C4-2B (cell line): ENCODE results near the gene FZD2.
A peak's percentile ranks its signal among the peaks of the same experiment; 100 is the strongest.

Source experiments
- H3K27ac ChIP-seq: fragments of 450-650 bp; 2 replicates; pipeline ENCODE4 v1.5.1; 2017
- ZFX ChIP-seq: fragments of 450-650 bp; IDR thresholded peaks from 2 replicates; pipeline ENCODE4 v1.6.1; 2017
- TF ChIP-seq, protein P1 (sequence below): fragments of 450-650 bp; conservative IDR thresholded peaks from 2 replicates; pipeline ENCODE4 v1.5.1; 2017; ENCODE audit warnings: mild to moderate bottlenecking

The FZD2 gene

DNA sequence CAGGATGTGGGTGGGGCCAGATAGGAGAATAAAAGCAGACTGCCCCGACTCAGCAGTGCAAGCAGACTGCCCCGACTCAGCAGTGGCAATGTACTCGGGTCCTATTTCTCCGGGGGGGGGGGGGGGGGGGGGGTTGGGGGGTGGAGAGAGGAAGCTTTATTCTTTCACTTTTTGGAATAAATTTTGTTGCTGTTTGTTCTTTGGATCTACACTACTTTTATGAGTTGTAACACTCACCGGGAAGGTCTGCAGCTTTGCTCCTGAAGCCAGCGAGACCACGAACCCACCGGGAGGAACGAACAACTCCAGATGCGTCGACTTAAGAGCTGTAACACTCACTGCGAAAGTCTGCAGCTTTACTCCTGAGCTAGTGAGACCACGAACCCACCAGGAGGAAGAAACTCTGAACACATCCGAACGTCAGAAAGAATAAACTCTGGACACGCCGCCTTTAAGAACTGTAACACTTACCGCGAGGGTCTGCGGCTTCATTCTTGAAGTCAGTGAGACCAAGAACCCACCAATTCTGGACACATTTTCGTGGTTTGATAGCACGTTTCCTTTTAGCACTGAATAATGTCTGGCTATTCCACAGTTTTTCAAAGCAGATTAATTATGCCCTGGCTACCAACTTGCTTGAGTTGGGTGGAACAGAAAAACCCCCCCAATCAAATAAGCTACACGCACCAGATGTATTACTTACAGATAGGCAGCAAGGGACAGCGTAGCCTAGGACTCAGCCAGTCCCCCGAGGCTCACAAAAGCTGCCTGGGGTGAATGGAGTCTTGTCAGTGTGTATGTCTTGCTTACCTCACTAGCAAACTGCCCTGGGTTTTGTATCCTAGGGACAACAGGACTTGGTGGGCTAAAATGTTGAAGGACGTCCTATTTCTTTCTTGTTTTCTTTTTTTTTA, 11.9 kb downstream of the FZD2 start:
- no peak overlapping the region for H3K27ac ChIP-seq
- TF ChIP-seq ZFX, result no peak
- TF ChIP-seq, protein P1, sequence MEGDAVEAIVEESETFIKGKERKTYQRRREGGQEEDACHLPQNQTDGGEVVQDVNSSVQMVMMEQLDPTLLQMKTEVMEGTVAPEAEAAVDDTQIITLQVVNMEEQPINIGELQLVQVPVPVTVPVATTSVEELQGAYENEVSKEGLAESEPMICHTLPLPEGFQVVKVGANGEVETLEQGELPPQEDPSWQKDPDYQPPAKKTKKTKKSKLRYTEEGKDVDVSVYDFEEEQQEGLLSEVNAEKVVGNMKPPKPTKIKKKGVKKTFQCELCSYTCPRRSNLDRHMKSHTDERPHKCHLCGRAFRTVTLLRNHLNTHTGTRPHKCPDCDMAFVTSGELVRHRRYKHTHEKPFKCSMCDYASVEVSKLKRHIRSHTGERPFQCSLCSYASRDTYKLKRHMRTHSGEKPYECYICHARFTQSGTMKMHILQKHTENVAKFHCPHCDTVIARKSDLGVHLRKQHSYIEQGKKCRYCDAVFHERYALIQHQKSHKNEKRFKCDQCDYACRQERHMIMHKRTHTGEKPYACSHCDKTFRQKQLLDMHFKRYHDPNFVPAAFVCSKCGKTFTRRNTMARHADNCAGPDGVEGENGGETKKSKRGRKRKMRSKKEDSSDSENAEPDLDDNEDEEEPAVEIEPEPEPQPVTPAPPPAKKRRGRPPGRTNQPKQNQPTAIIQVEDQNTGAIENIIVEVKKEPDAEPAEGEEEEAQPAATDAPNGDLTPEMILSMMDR, result no peak

DNA sequence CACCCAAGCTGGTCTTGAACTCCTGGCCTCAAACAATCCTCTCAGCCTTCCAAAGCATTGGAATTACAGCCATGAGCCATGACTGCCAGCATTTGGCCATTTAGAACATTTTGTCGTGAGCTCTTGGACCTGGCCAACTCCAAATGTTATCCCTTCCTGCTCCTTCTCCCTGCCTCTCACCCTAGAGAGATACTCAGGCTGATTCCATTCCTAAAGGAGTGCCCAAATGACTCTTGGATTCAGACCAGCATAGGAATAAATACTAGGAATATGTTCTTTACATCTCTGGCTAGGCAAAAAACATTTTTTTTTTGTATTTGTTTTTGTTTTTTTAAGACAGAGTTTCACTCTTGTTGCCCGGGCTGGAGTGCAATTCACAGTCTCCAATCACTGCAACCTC, 15.5 kb downstream of the FZD2 start:
- no peak for TF ChIP-seq ZFX
- TF ChIP-seq, protein P1, result no peak

DNA sequence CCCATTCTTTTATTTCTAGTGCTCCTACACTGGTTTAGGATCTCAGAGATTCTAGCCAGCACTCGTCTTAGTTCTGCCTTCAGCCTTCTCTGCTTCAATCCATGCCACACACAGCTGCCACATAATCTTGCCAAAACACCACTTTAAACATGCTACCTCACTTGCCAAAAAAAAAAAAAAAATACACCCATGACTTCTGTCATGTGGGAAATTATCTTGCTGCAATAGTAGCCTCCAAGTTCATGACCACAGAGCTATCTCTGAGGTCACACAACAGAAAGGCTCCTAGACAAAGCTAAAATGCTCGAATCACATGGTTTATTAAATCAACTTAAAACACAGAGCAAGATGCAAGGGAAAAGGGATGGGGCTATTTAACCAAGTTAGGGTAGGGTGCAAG, 18.1 kb downstream of the FZD2 start:
- TF ChIP-seq, protein P1, result no peak
- no peak for TF ChIP-seq ZFX

More for the DNA sequence above, 15.5 kb downstream of the FZD2 start:
- H3K27ac ChIP-seq, result no peak overlapping the region

DNA sequence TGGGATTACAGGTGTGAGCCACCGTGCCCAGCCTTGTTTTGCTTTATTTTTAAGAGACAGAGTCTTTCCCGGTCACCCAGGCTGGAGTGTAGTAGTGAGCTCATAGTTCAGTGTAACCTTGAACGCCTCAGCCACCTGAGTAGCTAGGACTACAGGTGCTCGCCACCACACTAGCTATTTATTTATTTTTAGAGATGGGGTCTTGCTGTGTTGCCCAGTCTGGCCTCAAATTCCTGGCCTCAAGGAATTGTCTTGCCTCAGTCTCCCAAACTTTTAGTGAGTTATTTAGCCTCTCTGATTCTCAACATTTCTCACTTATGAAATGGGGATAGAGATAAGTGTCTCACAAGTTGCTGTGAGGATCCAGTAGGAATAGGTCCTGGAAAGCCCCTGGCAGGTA, 21.7 kb downstream of the FZD2 start:
- TF ChIP-seq, protein P1, result no peak
- TF ChIP-seq ZFX, result no peak
- no peak overlapping the region for H3K27ac ChIP-seq

More for the DNA sequence above, 18.1 kb downstream of the FZD2 start:
- H3K27ac ChIP-seq, result no peak overlapping the region

DNA sequence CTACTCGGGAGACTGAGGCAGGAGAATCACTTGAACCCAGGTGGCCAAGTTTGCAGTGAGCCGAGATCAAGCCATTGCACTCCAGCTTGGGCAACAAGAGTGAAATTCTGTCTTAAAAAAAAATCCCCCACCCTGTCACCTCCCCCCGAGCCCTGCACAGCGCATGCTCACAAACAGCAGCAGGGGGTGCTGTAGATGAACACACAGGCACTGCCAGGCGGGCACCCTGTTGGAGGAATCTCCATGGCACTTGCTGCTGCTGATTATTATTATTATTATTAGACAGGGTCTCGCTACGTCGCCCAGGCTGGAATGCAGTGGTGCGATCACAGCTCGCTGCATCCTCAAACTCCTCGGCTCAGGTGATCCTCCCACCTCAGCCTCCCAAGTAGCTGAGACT, 24.6 kb downstream of the FZD2 start:
- no peak overlapping the region for H3K27ac ChIP-seq
- TF ChIP-seq, protein P1, result peak; percentile 33
- TF ChIP-seq ZFX, result no peak

DNA sequence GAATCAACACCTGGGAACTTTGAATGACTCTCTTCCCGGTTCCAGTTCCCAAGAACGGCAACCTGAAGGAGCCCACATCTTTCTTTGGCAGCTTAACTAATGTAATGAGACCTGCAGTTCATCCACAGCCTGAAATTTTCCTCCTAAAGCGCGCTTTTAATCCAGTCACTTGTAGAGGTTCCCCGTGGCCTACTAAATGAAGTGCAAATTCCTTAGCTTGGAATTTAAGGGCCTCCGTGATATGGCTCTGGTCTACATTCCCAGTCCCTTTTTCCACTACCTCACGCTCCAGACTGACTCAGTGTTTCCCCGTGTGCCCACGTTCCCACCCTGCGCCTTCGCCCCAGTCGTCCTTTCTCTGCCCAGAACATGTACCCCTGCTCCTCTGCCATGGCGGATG, 27.2 kb downstream of the FZD2 start:
- H3K27ac ChIP-seq, result no peak overlapping the region
- TF ChIP-seq ZFX, result no peak
- TF ChIP-seq, protein P1, result no peak

DNA sequence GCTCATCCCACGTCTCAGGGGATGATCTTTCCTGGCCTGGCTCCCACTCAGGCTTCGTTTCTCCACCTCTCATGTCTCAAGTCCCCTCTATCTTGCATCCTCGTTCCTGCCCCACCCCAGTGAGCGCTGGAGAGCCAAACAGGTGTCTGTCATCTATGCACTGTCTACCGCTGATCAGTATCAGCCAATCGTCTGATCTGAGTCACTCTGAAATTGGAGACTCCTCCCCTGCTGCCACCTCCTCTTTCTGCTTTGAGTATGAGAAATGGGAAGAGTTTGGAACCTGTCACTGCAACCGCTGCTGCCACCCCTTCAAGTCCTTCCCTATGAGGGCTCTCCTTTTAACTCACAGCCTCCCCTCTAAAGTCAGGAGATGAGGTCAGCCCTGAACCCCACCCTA, 28.0 kb downstream of the FZD2 start:
- TF ChIP-seq, protein P1, result no peak
- TF ChIP-seq ZFX, result no peak
- H3K27ac ChIP-seq, result no peak overlapping the region
